Left lung (tissue), 10 donors: ENCODE measurements around the gene ARNT2. TPM values are rescaled to one million over a fixed set of nuclear protein-coding genes. Genes with fewer than 3 reads are reported as not detected.

ENCODE experiments used
- ATAC-seq: fragments of 200-7000 bp; cut with Tn5 transposase; one replicate; pipeline ENCODE4 v1.9.1; 2020; ENCODE audit warnings: moderate library complexity
- DNase-seq, 4 donors: peaks; one replicate each; pipeline ENCODE4 v3.0.0-alpha.2; 2013 to 2020
- H3K27ac ChIP-seq, 2 donors: fragments of 200-600 bp; sonication (generic) in 1 of 2; one replicate each; pipeline versions ENCODE4 v1.5.0 to v1.8.0; 2020 to 2021
- H3K27me3 ChIP-seq, 2 donors: fragments of 200-600 bp; sonication (generic) in 1 of 2; one replicate each; pipeline versions ENCODE4 v1.5.0 to v1.8.0; 2020 to 2021
- H3K36me3 ChIP-seq, 2 donors: fragments of 200-600 bp; sonication (generic) in 1 of 2; one replicate each; pipeline versions ENCODE4 v1.5.0 to v1.8.0; 2020 to 2021
- H3K4me1 ChIP-seq, 2 donors: fragments of 200-600 bp; one replicate each; pipeline ENCODE4 v1.8.0; 2021
- H3K4me3 ChIP-seq, 2 donors: fragments of 200-600 bp; sonication (generic) in 1 of 2; one replicate each; pipeline versions ENCODE4 v1.5.0 to v1.8.0; 2020 to 2021; ENCODE audit warnings: mild to moderate bottlenecking in 1 of 2
- H3K9me3 ChIP-seq, 2 donors: fragments of 200-600 bp; sonication (generic) in 1 of 2; one replicate each; pipeline versions ENCODE4 v1.5.0 to v1.8.0; 2020 to 2021
- intact Hi-C, 2 donors: fragments of 100-400 bp; cut with DNase I; formaldehyde crosslinking; loops; one replicate each; pipeline versions ENCODE4 v1.11.2 to v1.14.2; 2022
- polyA plus RNA-seq, 6 donors: library from polyadenylated mRNA; unstranded; fragments of 120-200 nt; gene quantifications; one replicate each; pipeline ENCODE4 v1.2.1, GENCODE V29; 2013; ENCODE audit not compliant: insufficient read length in 6 of 6
- total RNA-seq, 2 donors: library from RNA; stranded (reverse); fragmentation: NEBNext Ultra II Directional; extraction: Animal tissue kit (Norgen Biotek cat#: 25700); gene quantifications; one replicate each; pipeline ENCODE4 v1.2.1, GENCODE V29; 2021
- TF ChIP-seq, protein P1 (sequence below), 2 donors: fragments of 200-600 bp; sonication (generic) in 1 of 2; IDR thresholded peaks; one replicate each; pipeline versions ENCODE4 v1.5.0 to v1.8.0; 2021; ENCODE audit warnings: antibody characterized with exemption in 2 of 2
- donor health status: DM: no; HTN: yes; CAD: no.
- donor health status: DM: no; HTN: no; CAD: no.

The ARNT2 gene
- total and polyA plus RNA-seq, 8 donors: 9.7 to 50.8 (median 33.7) TPM

DNA sequence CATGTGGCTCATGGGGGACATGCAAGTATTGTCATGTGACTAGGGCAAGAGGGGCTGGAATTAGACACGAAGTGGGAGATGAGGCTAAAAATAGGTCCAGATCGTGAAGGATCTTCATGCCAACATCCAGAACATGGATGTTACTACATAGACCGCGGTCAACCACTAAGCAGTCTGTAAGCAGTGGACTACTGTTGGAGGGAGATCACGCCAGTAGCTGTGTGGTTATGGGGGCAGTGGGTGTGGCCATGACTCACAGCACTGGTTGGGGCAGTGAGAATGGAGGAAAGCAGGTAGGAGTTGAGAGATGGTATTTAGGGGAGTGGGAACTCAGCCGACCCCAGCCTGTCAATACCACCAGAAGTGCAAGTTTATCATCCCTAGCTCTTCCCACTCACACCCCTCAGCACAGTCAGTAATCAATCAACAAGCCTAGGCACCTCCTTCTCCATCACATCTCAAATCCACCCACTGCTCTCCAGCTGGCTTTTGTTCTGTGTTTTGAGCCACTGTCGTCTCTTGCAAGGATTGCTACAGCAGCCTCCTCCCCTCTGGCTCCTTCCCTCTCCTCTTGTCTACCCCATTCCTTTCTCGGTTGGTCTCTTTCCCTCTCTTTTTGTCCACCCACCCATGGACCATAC lies 183.8 kb downstream of the ARNT2 start:
- H3K27me3 ChIP-seq: no peaks in the 10 kb centered on the region
- no peak for DNase-seq
- no peaks in the 10 kb centered on the region for H3K4me1 ChIP-seq
- intact Hi-C loops: no loop called here
- H3K9me3 ChIP-seq: no peaks in the 10 kb centered on the region
- TF ChIP-seq, protein P1, sequence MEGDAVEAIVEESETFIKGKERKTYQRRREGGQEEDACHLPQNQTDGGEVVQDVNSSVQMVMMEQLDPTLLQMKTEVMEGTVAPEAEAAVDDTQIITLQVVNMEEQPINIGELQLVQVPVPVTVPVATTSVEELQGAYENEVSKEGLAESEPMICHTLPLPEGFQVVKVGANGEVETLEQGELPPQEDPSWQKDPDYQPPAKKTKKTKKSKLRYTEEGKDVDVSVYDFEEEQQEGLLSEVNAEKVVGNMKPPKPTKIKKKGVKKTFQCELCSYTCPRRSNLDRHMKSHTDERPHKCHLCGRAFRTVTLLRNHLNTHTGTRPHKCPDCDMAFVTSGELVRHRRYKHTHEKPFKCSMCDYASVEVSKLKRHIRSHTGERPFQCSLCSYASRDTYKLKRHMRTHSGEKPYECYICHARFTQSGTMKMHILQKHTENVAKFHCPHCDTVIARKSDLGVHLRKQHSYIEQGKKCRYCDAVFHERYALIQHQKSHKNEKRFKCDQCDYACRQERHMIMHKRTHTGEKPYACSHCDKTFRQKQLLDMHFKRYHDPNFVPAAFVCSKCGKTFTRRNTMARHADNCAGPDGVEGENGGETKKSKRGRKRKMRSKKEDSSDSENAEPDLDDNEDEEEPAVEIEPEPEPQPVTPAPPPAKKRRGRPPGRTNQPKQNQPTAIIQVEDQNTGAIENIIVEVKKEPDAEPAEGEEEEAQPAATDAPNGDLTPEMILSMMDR (IDR thresholded peaks at IDR 0.05): no peak
- no peak overlapping the region for H3K27ac ChIP-seq
- H3K4me3 ChIP-seq: no peak overlapping the region
- no peaks in the 10 kb centered on the region for H3K36me3 ChIP-seq
- ATAC-seq: no peak

DNA sequence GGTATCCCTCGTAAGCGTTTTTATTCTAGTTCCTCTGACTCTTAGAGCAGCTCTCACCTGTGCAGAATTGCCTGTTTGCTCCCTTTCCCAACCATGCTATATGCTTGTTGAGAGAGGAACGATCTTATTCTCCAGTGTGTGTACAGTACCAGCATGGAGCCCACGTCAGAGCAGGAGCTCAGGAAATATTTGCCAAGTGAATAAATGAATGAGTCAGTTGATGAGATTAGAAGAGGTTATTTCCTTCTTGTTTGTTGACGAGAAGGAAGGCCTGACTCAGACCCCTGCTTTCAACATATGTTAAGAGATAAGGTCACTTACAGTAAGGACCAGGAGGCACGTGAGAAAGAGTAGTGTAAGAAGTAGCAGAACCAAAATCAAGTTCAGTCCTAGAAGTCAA lies 184.6 kb downstream of the ARNT2 start:
- peak; percentile 60 for ATAC-seq
- Histone ChIP-seq H3K27ac (no peak overlapping the region), H3K36me3 (peaks cover 0 to 3% of the 10 kb centered on the region in 2 donors), H3K4me1 (no peaks in the 10 kb centered on the region), H3K27me3 (no peaks in the 10 kb centered on the region), H3K4me3 (no peak overlapping the region), H3K9me3 (no peaks in the 10 kb centered on the region)
- intact Hi-C loops: no loop called here
- DNase-seq: no peak
- TF ChIP-seq, protein P1 (IDR thresholded peaks at IDR 0.05): no peak

DNA sequence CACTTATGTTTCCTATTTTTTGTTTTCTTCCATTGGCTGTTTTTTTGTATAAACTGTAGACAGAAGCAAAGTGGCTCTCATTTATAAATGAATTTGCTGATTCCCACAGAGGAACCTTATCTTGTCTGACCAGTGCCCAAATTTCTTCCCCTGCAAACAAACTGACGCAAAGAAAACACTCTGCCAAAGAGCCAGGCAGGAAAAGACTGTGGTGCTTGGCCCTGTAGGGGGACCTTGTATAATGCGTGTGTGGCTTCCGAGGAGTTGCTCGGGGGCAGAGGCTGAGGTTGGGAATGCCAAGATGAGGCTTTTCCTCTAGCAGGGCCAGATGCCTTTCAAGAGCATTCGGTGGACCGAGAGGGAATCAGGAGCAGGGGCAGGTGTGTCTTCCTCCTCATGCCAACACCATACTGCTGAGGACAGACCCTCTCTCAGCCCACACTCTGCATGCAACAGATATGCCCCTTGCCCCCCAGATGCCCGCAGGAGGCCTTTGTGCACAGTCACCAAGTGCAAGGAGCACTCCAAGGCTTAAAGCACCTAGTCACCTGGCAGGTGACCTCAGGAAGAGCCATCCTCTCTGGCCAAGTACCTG lies 186.7 kb downstream of the ARNT2 start:
- H3K27ac ChIP-seq: no peak overlapping the region
- intact Hi-C loops: no loop called here
- DNase-seq: no peak

DNA sequence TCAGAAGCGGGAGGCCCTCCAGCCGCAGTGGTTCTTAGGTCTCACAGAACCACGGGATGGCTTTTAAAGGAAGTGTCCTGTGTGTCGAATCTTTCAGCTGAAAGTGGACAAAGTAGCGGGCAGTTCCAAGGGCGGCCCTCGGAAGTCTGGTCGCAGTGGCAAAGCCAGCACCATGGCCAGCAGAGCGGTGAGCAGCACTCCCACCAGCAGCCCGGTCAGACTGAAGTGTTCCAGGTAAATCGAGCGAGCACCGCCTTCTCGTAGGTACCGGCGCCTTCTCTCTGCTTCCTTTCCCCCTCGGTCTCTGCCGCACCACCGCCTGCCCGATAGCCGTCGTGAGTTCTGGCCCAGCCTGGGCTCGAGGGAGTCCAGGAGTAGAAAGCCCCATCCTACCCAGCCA lies 187.3 kb downstream of the ARNT2 start:
- intact Hi-C loops: no loop called here
- no peak overlapping the region for H3K27ac ChIP-seq
- H3K9me3 ChIP-seq: no peaks in the 10 kb centered on the region
- DNase-seq (no peak), ATAC-seq (no peak)
- no peaks in the 10 kb centered on the region for H3K27me3 ChIP-seq
- H3K4me3 ChIP-seq: no peak overlapping the region
- peaks cover 0 to 3% of the 10 kb centered on the region in 2 donors for H3K36me3 ChIP-seq
- TF ChIP-seq, protein P1 (IDR thresholded peaks at IDR 0.05): no peak
- peaks cover 0 to under 1% of the 10 kb centered on the region in 2 donors for H3K4me1 ChIP-seq

More for the DNA sequence above, 186.7 kb downstream of the ARNT2 start:
- H3K36me3 ChIP-seq: peaks cover 0 to 3% of the 10 kb centered on the region in 2 donors
- no peaks in the 10 kb centered on the region for H3K27me3 ChIP-seq
- ATAC-seq: no peak
- TF ChIP-seq, protein P1 (IDR thresholded peaks at IDR 0.05): no peak
- H3K4me1 ChIP-seq: no peaks in the 10 kb centered on the region
- no peaks in the 10 kb centered on the region for H3K9me3 ChIP-seq
- H3K4me3 ChIP-seq: no peak overlapping the region

DNA sequence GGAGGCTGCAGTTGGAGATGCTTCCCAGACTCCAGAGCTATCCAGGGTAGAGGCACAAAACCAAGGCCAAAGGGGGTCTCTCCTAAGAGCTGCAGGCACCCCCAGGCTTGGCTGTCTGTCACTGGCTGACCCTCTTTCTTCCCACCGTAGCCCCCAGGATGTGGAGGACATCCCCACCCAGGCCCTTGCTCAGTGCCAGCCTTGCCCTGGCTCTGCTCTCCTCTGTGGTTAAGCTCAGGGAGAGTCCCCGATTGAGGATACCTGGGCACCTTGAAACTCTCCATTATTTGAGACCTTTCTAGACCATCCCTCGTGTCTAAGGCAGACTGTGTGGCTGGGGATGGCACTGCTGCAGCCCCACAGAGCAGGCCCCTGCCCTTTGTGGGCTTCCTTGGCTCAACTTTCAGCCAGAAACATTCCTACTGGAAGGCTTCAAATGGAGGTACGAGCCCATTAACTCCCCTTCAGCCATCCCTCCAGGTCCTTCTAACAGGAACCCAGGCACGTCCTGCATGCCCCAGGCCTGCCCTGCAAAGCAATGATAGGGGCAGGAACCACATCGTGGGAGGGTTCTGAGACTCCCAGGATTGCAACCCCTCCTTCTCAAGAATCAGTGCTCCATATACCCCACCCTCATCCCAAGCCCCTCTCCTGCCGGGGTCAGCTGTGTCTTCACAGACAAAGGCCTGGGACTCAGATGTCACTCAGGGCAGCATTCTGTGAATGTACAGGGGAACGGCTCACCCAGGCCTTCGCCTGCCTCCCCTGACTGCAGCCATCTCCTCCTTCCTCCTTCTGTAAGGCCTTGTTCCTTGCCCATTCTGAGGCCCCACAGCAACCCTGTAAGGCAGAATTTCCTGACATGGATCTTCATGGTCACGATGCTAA lies 188.0 kb downstream of the ARNT2 start:
- Histone ChIP-seq H3K27ac (no peak overlapping the region), H3K4me1 (peaks cover 0 to 4% of the 10 kb centered on the region in 2 donors), H3K4me3 (no peak overlapping the region), H3K9me3 (no peaks in the 10 kb centered on the region), H3K27me3 (no peaks in the 10 kb centered on the region), H3K36me3 (peaks cover 0 to 3% of the 10 kb centered on the region in 2 donors)
- ATAC-seq (no peak), DNase-seq (no peak)
- TF ChIP-seq, protein P1 (IDR thresholded peaks at IDR 0.05): no peak
- intact Hi-C loops: no loop called here
